CD4-positive, alpha-beta T cell treated with Interleukin-4 for 1 hour (primary cell): ENCODE measurements around the gene RBM20.

Experiments used
- DNase-seq, 2 donors: peaks; one replicate each; pipeline ENCODE4 v3.0.0-alpha.2; 2020 to 2022

RBM20 gene

DNA sequence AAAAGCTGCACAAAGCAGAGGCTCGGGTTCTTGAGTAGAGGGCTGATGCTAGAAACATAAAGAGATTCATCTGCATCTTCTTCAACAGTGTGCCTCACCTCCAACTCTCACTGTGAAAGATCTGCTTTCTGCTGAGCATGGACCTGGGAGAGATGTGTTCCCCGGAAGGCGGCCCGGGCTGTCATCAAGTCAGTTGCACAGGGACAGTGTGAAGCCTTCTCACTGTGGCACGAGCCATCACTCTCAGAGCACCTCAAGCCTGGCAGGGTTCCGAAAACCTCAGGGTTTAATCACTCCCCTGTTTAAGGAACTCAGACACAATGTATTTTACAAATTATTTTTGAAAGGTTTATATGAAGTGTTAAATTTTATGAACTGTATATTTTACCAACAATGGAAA is 98.7 kb downstream of the RBM20 start:
- no peak for DNase-seq

DNA sequence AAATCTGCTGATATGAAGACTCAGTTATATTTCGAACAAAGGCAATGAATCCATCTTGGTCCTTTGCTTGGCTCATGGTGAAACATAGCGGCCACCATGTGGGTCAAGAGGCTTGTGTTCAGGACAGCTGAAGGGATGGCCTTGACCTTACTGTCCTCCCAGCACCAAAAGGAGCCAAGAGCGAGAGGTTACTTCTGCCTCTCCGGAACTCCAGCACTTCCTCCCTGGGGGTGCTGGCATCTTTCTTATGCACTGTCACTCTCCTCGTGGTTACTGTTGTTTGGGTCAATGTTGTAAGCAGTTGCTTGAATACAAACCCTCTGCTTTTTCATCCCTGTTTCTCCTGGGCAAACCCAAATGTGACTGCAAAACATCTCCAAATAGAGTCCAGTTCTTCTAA is 100.6 kb downstream of the RBM20 start:
- no peak for DNase-seq

DNA sequence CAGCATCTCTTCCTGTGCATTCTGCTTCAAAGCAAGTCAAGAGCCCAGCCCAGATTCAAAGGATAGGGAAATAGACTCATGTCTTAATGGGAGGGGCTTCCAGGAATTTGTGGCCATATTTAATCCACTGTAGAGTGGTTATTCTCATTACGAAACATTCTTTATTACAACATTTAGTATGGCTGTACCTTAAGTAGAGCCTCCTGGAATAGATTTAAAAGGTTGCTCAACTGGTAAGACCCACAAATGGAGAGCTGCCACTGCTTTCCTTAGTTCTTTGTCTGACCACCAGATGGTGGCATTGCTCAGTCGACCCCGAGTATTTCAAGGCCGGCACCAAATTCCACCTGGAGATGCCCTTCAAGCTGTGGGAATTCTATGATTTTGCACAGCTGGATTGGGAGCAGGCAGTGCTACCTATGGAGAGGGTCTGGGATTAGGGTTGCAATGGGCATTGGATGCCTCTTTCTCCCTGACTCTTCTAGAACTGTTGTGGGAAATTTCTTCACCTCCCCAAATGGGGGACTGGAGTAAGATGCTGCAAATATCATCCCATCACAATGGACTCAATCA is 102.2 kb downstream of the RBM20 start:
- DNase-seq = peak; percentile 51 to 64

DNA sequence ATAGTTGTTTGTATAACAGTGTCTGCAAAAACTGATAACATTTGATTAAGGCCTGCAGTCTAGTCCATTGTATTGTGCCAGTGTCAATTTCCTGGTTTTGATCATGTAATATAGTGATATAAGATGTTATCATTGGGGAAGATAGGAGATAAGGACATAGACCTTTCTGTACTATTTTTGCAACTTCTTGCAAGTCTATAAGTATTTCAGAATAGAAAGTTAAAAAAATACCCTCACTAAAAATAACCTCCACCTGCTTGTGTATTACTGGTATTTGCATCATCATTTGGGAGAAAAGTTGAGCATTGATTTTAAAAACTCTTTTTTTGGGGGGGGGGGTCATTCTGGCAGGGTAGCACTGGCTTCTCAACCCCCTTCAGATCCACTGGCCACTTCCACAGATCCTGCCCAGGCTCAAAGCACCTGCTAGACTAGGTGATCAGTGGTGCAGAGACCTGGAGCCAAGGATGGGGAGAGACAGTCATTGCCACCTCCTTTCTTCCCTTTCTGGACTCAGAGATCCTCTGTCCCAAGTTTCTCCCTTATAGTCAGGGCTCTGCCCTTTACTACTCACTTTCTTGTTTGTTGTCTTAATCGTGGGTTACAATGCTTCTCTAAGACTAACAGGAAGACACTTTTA is 103.0 kb downstream of the RBM20 start:
- no peak for DNase-seq

DNA sequence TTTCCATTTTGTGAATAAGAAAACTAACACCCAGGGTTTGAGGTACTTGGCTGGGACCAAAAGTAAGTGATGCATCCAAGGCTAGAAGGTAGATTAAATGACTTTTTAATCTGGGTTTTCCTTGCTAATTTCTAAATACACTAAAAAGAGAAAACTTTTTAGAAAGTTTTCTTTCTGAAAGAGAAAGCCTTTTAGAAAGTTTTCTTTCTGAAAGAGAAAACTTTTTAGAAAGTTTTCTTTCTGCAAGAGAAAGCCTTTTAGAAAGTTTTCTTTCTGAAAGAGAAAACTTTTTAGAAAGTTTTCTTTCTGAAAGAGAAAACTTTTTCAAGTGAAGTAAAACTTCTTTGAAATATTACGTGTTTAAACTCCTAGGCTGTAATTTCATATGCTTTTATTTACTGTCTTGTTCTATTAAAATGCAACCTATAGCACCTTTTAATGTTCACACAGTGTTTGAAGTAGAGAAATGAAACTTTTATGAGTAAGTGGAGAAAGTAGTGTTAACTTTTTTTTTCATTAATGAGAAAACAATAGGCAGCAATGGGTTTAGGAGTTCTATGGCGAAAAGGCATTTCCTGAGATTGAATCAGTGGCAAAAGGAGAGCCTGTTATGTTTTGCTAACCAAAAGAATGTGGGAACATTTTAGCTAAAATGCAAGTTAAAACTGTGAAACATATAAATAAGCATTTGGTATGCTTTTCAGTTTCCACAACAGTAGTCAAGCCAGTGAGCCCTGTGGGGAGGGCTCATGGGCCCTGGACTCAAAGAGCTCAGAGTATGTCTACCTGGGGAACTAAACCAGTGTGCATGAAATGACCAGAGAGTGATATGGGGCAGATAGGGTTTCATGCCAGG is 103.7 kb downstream of the RBM20 start:
- no peak for DNase-seq

DNA sequence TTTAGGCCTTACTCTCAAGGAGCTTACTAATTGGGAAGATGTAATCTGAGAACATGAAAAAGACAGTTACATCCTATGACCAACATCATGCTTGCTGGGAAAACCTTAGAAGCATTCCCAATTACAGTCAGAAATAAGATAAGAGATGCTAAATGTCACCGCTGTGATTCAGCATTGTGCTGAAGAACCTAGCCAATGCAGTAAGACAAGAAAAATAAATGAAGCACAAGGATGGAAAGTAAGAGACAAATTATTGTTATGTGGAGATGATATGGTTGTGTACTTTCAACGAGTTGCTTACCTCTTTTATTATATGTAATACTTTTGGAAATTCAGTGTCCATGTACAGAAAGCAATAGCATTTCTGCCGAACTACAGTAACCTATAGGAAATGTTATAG is 104.8 kb downstream of the RBM20 start:
- no peak for DNase-seq

DNA sequence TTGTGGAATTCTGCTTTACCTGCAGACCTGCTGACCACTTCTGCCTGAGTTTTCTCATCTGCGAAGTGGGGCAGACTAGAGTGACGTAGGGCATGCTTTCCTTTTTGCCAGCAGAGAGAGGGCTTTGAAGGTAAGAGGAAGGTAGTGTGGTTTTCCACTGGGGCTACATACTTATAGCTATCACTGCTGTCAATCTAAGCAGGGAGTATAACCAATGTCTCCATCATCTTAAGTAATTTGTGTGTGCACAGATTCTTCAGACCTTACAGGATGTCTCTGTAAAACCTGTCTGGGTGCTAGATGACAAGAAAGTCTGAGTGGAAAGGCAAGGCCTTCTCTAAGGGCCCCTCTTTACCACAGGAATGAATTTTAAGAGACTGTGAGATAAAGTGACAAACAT is 106.8 kb downstream of the RBM20 start:
- peak in 1 of 2 donors; percentile 41 for DNase-seq

DNA sequence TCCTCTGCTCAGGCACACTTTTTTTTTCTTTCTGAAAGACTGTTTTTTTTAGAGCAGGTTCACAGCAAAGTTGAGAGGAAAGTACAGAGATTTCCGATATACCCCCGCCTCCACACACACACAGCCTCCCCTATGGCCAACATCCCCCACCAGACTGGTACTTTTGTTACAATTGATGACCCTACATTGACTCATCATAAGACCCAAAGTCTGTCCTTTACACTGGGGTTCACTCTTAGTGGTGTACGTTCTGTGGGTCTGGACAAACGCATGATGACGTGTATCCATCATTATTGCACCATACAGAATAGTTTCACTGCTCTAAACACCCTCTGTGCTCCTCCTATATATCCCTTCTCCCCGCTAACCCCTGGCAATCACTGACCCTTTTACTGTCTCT is 107.7 kb downstream of the RBM20 start:
- no peak for DNase-seq

DNA sequence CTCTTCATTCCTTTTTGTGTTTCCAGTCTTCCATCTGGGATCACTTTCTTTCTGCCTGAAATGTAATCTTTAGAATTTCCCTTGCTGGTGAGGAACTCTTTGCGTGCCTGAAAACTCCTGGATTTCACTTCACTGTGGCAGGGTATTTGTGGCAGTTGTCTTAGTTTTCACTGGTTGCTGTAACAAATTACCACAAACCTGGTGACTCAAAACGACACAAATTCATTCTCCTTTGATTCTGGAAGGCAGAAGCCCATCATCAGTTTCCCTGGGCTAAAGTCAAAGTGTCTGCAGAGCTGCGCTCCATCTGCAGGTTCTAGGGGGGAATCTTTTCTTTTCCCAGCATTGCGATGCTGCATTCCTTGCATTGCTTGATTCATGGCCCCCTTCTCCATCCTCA is 109.3 kb downstream of the RBM20 start:
- no peak for DNase-seq

DNA sequence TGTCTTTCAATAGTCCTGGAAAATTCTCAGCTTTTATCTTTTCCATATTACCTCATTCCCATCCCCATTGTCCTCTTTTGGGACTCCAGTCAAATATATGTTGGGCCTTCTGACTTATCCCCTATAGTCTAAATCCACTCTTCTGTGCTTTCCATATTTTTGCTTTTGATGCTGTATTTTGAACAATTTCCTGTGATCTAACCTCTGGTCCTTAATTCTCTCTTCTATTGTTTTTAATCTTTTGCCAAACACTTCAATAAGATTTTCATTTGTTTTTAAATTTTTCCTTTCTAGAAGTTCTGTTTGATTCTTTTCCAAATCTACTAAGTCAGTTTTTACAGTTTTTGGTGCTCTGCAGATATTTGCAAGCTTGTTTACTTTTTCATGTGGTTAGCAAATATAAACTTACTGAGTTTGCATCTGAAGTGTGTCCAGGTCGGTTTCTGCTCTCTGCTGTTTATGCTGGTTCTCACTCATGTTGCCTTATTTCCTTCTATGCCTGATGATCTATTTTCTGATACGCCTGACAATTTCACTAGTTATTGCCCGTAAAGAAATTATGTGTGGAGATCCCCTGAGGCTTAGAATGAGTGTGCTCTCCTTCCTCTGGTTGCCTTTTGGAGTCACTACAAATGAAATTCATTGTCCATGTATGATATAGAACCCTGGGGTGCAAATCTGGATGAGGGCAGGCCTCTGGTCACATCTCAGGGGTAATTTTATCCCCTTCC is 110.4 kb downstream of the RBM20 start:
- DNase-seq = no peak

DNA sequence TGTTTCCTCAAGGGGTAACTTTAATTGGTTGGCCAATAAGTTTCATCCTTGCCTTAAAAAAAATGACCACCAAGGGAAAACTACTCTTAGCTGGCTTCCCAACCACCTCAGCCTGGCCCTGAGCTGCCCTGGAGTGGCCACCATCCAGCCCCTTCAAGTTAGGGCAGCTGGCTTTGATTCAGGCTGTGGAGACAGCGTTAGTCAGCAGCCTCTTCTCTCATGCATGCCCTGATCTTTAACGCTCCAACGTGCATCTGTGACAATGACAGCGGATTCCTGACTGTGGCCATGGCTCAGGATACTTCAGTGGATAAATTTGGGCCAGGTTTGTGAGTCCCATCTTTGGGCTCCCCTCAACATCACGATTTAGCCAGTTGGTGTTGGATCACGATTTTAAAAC is 111.6 kb downstream of the RBM20 start:
- DNase-seq = no peak

DNA sequence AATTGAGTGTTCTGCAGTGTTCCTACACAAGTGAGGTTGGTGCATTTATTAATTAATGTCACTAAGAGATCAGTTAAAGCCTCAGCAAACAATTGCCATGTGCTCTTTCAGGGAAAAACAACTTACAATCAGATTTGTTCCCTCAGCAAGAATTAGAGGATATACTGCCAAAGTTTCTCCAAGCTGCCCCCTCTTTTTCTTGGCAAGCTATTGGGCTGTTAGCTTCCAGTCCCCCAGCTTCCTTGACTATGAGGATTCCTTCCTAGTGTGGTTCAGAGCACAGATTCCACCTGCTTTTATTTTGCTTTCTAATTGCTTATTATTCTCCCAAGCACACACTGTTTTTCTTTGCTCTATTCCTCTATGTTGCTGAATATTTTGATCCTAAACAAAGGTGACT is 112.7 kb downstream of the RBM20 start:
- DNase-seq = no peak

DNA sequence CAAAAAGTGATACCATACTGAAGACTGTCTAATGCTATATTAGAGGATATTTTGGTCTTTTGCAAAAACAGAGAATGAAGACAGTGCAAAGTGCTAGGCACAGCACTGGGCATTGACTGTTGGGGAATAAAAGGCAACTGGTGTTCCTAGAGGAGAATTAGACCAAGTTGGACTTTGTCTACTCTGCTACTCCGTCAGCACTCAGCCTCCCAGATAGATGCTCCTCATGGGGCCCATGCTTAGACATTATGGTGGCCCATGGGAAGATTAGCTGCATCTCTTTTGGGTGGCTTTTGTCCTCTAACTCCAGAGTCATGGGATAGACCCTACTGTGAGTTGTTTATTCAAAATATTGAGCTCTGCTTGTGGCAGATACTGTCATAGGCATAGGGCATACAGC is 113.5 kb downstream of the RBM20 start:
- no peak for DNase-seq

DNA sequence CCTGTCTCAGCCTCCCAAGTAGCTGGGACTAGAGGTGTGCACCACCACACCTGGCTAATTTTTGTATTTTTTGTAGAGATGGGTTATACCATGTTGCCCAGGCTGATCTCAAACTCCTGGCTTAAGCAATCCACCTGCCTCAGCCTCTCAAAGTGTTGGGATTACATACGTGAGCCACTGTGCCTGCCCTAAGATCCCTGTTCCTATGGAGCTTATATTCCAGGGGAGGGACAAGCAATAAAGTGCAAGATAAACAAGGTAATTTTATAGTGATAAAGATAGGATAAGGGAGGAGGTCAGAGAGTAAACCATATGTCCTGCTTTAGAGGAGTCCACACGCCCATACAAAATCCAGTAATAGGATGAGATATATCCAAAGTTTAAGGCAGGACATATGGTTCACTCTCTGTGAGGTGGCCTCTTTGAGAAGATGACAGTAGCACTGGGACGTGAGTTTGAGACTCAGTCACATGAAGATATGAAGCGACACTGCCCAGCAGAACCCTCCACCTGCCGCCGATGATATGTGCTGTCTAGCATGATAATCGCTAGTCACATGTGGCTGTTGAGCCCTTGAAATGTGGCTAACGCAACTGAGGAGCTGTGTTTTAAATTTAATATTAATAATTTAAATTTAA is 114.1 kb downstream of the RBM20 start:
- no peak for DNase-seq

DNA sequence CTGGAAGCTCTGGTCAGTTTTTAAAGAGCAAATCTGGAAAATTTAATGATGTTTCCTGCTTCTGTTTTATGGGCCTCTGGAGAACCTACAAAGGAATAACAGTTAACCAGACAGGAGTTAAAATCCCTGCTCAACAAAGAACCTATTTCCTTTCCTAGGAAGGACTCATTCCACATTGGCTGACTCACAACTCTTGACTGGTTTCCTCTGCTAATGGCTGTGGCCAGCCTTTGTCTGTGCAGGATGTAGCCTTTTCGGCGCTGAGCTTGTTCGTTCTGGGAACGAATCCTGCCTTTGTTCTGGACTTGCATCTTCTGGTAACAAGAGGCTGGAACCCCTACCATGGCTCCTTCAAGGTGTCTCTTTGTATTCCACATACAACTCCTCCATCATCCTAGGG is 114.8 kb downstream of the RBM20 start:
- no peak for DNase-seq

DNA sequence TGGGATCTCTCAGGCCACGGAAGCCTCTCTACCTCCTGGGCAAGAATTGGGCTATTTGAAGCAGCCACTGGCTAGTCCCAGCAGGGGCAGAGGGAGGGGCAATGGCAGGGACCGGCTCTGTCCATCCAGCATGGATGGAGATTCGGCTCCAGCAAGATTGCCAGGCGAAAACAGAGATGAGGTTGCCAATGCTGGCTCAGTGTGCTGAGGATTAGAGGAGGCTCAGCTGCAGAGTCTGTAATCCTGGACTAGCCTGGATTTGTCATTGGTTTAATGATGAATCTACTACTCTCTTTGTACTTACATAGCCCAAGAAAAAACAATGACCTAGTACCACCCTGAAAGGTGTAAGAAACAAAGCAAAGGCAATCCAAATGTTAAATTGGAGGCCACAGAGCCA is 115.4 kb downstream of the RBM20 start:
- DNase-seq = no peak

DNA sequence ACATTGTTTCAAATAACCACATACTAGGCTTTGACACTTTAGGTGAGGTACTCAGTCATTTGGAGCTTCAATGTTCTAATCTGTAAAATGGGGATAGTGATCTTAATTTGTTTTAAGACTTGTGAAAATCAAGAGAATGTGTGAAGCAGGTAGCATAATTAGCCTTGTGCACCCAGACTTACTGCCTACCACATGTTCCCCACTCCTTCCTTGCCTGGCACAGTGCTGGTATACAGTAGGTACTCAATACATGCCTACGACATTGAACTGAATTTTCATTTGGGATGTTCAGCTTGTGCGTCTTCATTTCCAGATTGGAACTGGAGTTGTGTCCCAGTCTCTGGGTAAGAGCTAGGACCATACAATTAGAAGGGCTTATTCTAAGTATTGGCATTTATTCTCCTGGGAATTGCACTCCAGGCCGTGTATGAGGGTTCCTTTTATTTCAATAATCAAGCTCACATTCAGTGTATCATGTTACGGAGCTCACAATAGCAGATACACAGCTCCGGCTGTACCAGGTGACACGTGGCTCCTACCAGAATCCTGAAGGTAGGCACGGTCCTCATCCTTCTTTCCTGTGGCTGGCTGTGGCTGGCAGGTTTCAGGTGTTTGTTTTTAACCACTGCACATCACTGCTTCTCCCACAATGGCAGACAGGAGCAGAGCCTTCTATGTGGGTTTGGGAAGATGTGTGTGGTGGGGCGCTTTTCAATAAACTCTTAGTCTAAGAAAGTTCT is 118.1 kb downstream of the RBM20 start:
- DNase-seq = no peak

DNA sequence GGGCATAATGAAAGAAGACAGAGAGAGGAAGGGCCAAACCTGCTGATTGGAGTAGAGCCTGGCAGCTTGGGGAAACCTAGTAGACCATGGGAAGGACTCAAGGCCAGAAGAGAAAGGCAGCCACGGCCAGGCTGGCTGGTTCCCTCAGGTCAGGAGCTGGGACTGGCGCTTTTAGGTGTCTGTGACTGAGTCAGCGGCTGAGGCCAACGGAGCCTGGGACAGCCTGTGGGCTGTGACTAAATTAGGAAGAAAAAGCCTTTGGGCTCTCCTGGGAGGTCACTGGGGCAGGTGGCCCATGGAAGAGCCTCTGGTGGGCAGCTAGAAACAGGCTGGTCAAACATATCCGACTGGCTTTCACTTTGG is 118.7 kb downstream of the RBM20 start:
- DNase-seq = no peak

DNA sequence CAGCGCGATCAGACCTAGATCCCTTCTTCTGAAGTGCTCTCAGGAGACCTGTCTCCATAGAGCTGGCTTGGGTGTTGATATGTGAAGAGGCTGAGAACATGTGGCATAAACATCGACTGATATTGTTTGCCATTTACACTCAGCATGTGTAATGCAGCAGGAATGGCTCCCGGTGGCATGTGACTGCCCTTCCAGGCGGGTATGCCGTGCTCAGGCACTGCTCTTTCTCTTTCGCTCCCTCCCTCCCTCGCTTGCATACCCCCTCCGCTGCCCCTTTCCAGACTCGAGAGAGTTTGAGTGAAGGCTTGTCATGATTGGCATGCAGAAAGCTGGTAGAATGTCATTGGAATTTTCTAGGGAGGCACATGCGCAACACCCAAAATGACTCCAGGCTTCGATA is 120.2 kb downstream of the RBM20 start:
- DNase-seq = no peak

DNA sequence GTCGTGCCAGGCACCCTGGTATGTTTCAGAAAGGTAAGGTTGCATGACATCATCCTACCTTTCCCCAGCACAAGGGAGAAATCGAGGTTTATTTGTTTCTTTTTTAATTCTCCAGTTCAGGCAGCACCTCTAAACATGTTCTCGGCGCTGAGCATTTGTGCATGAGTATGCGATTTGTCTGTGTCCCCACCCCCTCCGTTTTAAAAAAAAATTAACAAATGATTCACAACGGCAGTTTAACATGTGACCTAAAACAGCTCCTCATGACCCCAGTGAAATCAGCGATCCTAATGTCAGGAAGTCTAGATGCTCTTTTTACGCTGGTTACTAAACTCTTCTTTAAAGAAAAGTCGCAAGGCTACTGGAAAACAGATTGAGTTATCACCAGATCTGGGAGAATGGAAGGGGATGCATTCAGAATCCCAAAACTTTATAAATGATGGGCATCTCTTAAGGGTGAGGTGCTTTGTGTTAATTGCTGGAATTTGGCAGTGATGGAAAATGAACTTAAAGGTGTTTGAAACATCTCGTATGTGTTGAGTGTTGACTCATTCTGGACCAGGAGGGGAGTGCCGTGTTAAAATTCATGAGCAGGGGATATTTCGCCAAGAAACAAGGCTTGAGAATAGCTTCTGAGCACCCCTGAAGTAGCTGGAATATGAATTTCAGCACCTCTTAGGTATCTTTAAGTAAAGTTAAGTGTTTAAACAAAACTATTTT is 120.8 kb downstream of the RBM20 start:
- no peak for DNase-seq

DNA sequence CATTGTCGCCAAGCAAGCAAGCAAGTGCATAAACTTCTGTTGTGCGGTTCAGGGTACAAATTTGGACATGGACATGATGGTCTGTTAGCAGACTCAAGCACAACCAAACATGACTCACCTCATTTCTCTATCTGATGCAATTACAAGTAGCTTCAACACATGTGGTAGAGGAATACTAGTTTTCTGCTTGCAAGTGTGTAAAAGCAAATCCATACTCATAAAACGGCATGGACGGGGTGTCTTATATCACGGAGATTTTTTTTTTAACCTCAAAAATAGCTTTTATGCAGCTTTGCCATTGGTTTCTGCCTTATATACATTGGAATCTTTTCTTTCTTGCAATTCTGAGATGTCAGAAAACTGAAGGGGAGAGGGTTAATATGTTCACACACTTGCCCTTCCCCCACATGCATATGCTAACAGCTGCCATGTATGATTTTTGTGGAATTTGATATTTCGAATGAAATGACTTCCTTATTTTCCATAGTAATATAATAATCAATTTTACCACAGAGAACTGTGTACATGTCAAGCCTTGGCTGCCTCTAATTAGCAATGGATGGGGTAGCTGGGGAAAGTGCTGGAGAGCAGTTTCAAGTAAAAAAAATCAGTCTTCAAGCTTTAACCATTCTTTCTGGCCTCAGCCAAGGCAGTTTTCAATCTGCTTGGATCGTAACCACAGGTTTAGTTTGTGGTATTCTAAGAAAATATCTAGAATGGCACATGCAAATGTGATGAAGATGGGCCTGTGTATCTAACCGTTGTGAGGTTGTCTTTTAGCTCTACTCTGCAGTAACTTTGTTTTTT is 121.6 kb downstream of the RBM20 start:
- no peak for DNase-seq
